ENCODE measurements around the gene ATN1.
A peak's percentile ranks its signal among the peaks of the same experiment; 100 is the strongest.

ATN1 gene

DNA sequence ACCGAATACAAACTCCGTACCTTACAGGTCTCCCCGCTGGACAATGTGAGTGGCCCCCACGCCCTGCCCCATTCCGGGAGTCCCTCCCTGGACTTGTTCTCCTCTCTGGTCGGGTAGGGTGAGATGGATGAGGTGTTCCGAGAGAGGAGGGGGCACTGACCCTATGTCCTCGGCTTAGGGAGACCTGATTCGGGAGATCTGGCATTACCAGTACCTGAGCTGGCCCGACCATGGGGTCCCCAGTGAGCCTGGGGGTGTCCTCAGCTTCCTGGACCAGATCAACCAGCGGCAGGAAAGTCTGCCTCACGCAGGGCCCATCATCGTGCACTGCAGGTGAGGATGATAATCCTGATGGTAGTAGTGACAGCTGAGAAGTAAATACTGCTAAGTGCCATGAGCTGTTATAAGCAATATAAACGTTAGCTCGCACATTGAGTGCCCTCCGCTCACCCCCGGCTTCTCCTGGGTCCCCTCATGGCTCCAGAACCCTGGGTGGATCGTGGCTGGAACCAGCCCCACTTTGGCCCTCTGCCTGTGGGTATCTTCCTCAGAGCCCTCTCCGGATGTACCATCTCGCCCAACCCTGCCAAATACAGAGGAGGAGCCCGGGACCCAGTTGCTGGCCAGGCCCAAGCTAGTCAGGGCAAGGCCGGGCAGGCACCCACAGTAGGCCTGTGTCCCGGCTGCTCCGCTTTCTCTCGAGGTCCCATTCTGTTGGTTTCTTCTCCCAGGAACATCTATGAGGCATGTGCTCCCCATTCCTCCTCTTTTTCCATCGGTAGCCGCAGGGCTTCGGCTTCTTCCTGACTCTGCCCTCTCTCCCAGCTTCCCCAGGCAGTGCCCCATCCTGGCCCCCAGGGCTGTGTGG lies 30.2 kb downstream of the ATN1 start:
- no peak for DNase-seq

DNA sequence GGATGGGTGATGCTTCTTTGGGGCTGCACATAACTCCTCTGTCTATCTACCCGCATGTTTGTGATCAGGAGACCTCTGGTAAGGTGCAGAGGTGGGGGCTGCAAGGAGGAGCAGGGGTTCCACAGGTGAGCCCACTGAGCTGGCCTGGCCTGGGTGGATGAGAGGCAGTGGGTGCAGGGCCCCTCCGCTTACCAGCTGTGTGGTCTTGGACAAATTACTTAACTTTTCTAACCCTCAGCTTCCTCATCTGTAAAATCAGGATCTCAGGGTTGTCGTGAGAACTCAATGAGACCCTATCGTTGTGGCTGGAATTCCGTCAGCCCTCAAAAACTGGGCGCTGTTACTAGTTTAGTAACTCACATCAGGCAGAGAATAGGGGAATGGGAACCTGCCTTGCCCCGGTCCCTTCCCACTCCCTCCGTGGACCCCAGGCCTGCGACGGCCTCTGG lies 30.9 kb downstream of the ATN1 start:
- no peak for DNase-seq

DNA sequence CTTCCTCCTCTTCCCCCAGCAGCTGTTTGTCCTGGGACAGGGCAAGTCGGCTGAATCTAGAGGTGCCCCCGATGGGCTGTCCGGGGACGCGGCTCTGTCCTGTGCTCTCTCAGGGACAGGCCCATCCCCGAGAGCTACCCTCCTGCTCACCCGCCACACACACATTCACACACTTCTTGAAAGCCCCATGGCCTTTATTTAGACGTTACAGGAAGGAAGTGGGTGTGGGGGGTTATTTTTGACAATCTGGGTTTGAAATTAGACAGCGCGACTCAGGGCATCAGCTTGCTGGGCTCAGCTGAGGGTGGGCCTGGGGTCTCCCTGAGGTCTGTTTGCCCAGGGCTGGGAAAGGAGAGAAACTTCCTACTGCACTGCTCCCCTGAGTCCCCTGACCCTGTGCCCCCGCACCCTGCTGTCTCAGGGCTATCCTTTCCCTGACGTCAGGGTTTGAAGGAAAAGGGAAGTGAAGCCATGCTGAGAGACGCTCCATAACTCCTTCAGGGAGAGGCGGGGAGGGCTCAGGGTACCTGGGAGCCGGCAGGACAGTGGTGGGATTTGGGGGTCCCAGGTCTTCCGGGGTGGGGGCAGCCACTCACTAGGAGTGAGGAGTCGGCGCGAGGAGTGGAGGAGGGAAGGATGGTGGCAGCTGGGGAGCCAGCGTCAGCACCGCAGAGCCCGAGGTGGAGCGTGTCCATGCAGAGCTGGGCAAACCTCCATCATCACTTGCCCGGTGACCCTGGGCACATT lies 31.5 kb downstream of the ATN1 start:
- no peak for DNase-seq

DNA sequence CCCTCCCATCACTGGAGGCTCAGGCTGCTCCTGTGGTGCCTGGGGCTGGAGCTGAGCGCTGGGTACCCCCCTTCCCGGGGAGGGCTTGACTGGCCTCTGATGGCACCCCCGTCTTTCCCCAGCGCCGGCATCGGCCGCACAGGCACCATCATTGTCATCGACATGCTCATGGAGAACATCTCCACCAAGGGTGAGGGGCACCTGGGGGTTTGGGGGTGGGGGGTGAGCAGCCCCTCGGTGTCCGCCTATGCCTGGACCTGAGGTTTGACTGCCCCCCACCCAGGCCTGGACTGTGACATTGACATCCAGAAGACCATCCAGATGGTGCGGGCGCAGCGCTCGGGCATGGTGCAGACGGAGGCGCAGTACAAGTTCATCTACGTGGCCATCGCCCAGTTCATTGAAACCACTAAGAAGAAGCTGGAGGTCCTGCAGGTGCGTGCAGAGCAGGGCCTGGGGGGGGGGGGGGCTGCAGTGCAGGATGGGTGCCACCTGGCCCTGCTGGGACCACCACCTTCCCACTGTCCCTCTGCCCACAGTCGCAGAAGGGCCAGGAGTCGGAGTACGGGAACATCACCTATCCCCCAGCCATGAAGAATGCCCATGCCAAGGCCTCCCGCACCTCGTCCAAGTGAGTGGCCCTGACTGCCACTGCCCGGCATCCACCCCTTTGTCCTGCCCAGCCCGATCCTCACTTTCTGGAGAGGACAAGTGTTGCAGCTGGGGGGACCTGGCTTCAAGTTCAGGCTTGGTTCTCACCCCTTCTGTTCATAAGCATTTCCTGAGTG lies 32.2 kb downstream of the ATN1 start:
- no peak for DNase-seq

DNA sequence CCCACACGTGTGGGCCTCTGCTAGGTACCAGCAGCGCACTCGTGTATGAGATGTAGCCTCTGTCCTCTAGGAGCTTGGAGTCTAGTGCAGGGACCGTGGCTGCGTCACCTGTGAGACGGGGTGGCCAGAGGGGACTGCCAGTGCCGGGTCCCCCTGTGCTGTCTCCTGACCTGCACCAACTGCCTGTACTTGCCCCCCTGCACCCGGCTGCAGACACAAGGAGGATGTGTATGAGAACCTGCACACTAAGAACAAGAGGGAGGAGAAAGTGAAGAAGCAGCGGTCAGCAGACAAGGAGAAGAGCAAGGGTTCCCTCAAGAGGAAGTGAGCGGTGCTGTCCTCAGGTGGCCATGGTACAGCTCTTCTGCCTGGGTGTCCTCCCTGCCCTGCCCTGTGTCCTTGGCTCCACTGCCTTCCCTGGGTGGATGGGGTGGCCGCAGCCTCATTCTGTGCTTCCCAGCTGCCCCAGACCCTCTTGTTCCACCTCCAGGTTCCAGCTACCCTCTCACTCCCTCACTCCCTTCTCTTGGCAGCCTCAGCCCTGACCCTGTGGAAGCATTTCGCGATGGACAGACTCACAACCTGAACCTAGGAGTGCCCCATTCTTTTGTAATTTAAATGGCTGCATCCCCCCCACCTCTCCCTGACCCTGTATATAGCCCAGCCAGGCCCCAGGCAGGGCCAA lies 33.0 kb downstream of the ATN1 start:
- DNase-seq: no peak

DNA sequence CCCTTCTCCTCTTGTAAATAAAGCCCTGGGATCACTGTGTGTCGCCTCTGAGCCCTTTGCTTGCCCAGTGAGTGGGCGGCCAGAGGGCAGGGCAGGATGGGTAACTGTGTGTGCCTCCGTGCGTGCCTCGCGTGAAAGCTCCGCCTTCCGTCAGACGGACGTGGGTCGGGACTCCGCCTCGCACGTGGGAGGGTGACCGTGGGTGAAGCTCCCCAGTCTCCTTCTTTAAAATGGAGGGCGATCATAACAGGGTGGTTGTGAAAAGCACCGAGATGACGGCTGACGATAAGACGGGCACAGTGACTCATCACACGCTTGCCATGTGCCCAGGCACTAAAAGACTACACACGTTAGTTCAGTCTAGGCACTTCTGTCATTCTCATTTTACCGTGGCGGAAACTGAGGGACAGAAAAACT lies 33.5 kb downstream of the ATN1 start:
- DNase-seq: no peak

DNA sequence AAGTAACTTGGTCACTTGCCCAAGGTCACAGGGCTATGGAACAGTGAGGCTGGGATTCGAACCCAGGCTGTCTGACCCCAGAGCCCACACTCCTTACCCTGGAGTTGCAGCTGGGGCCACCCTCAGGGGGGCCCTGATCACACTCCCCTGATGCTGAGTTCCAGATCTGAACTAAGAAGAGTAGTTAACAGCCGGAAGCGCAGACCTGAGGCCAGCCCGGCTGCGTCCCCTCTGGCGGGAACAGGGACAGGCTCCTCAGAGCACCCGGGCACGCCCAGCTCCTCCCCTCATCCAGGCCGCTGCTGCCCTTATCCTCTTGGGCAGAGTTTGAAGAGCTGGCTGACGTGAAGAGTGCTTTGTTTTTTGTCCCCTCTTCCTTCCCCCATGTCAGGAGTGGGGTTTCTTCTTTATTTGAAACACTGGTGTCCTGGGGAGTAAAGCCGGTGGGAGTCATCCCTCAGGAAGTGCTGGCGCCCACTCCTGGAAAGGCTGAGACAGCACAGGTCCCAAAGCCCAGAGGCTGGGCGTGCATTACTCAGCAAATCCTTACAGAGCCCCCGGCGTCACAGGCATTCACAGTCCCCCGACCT lies 34.0 kb downstream of the ATN1 start:
- DNase-seq: peak; percentile 80

DNA sequence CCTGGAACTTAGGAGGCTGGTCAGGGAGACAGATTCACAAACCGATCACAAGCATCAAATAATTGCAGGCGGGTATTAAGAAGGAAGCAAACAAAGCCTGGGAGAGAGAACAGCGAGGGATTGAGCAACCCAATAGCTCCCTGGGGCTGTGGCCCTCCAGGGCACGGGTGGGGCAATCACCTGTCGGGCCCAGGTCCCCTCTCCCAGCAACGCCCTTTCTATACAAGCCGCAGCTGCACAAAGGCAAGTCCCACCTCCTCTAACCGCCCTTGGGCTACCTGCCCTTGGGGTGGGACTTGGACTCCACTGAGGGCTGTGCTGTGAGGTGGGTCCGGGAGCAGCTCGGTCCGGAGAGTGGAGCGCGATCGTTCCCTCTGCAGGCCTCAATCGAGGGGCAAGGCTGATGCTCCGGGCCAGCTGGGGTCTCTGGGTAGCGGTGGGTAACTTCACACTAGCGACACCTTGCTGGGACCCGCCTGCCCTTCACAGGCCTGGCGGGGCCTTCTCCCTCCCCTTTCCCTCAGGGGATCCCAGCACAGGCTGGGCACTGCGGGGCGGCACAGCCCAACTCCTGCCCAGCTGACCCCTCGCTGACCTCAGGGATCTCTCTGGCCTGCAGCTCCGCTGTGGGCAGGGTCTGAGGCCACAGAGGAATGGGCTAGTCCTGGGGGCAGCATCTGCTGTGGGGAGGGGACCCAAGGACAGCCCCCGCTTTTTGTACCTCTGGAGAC lies 34.7 kb downstream of the ATN1 start:
- no peak for DNase-seq

DNA sequence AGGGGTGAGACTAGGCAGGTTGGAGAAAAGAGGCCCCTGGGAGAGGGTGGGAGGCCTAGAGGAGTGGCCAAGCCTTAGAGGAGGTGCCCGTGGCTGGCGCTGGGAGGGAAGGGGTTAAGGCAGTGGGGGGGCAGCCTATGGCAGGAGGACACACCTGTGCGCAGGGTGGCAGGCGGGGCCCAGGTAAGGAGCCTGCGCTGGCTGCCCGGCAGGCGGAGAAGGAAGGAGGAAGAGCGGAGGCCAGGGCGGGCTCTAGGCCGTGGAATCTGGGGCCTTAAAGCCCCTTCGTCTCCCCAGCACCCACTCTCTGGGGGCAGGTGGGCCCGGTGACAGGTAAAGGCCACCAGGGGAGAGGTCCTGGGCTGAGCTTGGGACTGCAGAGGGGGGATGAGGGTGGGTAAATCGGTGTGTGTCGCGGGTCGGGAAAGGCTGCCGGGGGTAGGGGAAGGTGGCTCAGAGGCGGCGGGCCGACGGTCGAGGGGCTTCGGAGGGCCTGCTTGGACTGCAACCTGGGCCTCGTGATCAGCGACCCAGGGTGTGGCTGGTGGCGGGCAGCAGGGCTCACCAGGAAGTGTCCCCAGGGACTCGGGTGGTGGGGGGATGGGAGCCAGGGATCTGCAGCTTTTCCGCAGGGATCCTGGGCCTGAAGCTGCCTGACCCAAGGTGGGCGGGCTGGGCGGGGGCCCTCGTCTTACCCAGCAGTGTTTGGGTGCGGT lies 35.4 kb downstream of the ATN1 start:
- no peak for DNase-seq

DNA sequence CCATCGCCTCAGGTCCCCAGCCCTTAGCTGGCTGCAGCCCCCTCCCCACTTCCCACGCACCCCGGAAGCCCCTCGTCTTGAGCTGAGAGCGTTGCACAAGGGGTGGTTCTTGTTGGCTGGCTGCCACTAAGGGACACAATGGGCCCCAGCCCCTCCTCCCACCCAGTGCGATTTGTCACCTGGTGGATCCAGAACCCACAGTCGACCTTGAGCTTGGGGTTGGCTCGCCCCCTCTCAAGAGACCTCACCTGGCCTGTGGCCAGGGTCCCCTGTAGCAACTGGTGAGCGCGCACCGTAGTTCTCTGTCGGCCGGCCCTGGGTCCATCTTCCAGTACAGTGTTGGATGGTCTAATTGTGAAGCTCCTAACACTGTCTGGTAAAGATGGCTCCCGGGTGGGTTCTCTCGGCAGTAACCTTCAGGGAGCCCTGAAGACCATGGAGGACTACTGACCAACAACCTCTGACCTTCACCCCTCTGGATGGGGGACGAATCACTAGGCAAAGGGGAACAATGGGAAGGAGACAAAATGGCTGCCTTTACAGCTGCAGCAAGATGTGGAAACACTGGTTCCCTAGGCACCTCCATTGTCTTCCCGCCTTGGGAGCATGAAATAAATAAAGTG lies 36.1 kb downstream of the ATN1 start:
- no peak for DNase-seq

DNA sequence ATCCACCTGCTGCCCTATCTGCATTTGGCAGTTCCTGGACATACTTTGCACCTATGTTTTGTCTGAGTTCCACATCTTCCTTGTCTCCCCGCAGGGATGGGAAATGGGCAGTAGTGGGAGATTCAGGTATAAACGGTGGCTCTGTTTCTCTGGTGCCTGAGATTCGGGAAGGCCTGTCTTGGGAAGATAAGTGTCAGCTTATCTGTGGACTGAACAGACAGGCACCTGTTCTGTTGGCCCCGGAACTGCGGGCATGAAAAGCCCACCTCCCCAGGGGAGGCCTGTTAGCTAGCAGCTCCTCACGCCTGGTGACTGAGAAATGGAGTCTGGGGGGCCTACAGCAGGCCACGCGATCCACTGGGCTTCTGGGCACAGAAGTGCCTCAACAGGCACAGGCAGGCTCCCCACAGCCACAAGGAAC lies 36.9 kb downstream of the ATN1 start:
- DNase-seq: no peak

DNA sequence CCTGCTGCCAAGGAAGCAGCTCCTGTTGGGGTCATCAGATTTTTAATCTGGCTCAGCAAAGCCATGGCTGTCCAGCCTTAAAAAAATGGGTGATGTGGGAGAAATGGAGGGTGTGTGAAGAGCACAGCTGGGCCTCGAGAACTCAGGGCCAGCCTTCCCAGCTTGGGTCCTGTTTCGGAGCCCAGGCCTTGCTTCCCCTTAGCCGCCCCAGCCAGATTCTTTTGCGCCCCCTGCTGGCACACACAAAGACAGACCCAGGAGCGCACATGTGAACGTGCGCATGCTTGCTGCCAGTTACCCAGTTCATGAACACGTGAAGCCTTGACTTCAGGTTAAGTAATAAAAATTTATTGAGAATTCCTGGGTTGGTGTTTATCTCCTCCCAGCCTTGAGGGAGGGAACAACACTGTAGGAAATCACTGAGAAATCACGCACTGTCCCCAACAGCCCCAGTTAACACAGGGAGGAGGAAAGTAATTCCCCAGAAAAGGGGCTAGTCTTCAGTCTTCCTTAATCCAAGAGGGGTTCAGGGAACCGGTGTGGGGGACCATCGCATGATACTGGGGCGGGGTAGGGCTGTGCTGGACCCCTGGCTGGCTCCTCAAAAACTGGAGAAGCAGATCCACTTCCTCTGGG lies 37.4 kb downstream of the ATN1 start:
- DNase-seq: peak; percentile 84

DNA sequence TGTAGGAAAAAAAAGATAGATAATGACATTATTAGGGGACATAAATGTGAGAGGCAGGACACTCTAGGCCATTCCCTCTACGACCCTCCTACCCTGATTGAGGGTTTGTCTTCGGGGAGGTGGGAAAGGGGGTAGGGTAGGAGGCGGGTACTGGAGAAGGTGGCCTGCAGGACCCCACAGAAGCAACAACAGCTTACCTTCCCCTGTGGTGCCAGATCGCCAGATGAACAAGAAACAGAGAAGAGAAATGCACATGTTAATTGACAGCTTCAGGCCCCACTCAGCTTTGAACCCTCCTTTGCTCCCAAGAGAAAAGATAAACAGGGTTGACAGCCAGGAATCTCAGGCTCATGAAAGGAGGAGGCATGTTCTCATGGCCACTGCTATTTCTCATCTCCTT lies 38.0 kb downstream of the ATN1 start:
- no peak for DNase-seq

DNA sequence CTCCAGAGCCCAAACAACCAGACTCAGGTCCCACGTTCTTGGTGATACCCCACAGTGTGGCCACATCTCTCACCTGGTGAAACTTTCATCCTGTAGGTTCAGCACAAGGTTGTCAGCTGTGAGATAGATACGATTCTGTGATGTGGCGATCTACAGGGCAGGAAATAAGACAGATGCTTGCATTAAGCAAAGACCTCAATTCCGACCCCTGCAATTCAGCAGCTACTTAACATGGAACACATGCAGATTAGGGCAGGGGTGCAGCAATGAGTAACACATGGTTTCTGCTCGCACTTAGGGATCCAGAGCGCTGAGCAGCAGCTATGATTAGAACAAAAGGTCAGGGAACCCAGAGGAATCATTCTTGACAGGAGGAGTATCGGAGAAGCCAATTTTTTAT lies 38.6 kb downstream of the ATN1 start:
- DNase-seq: no peak

DNA sequence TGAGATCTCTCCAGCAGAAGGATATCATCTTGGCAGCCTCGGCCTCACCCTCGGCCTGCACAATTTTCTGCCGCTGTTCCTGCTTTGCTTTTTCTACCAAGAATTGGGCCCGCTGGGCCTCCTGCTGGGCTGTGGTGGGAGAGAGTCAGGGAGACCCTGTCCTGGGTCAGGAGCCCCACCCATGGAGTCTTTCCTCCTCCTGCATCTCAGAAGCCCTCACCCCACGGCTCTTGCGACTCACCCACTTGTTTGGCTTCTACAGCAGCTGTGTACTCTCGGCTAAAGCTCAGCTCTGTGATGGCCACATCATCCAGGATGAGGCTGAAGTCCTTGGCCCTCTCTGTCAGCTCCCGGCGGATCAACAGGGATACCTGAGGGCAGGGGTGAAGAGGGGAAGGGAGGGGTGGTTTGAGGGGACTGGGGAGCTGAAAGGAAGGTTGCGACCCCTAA lies 39.9 kb downstream of the ATN1 start:
- DNase-seq: no peak

DNA sequence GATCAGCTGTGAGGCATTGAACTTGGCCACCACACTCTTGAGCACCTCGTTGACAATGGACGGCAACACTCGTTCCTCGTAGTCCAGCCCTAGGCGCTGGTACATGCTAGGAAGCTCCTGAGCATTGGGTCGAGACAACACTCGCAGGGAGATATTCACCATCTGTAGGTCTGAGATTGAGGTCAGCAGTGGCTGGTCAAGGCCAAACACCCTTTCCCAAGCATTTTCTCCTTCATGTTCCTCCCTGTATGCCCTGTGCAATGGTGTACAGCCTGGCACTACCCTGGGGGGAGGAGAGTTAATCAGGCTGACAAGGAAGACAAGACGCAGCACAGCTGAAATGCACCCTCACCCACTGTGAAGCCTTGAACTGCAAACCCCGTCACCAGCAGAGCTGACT lies 40.7 kb downstream of the ATN1 start:
- DNase-seq: no peak

DNA sequence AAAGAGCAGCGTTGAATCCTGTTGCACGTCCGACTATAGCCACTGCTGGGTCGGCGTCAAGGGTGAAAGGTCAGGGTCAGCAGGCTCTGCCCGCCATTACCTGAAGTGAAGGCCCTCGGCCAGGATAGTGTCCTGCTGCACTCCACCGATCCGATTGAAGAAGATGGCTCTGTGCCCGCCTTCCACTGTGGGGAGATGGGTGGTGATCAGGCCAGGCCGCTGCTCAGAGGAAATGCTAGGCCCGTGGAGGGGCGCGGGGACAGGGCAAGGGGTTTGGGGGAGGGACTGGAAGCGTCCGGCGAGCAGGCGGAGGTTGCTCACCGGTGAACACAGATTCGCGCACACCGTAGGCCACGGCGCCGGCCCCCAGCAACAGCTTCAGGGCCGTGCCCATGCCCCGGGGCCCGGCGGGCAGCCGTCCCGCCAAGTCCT lies 42.4 kb downstream of the ATN1 start:
- no peak for DNase-seq

DNA sequence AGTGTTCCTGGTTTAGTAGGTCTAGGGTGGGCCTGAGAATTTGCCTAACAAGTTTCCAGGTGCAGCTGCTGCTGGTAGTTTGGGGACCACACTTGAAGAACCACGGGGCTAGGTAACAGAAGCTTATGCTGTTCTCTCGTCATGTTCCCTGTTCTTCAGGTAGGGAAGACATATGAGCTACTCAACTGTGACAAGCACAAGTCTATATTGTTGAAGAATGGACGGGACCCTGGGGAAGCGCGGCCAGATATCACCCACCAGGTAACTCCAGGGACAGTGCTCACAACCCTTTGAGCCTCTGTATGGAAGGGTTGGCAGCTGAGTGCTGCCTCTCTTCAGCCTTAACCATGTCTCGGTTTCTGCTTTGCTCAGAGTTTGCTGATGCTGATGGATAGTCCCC lies 46.4 kb downstream of the ATN1 start:
- no peak for DNase-seq

DNA sequence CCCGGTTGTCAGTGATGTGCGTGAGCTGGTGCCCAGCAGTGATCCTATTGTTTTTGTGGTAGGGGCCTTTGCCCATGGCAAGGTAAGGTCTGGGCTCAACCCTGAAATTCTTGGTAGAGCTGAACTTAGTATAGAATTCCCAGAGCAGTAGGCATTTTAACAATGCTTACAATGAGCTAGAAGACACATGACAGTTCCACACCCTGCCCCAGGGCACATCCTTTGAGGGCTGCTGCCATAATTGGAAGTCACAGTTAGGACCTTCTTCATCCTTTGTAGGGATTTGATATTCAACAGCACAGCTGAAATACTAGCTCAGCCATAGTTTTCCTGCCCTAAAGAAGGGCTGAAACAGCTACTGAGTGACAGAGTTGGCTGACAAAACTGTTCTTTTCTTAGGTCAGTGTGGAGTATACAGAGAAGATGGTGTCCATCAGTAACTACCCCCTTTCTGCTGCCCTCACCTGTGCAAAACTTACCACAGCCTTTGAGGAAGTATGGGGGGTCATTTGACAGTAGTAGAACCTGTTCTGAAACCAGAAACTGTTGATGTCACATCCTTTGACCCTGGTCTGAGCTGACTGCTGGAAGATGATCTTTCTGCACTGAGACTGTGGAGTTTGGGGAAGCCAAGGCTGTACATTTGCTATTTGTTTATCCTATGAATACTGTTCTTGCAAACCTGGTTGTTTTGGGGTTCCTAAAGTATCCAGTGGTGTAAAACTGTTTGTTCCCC lies 47.7 kb downstream of the ATN1 start:
- no peak for DNase-seq

All from retina (tissue), 1 donor.